Thoracic aorta (tissue), 2 donors: ENCODE data around the gene ZNF213. TPM values are rescaled to one million over a fixed set of nuclear protein-coding genes. Genes with fewer than 3 reads are reported as not detected.

Experiments
- ATAC-seq: fragments of 150-250 bp; one replicate; pipeline ENCODE4 v1.8.0; 2017; ENCODE audit warnings: low read depth; ENCODE audit not compliant: insufficient number of reproducible peaks, low FRiP score
- DNase-seq: peaks from one replicate; pipeline ENCODE4 v3.0.0-alpha.2; 2020; ENCODE audit warnings: low spot score
- H3K27ac ChIP-seq, 2 donors: fragments of 200-600 bp; sonication (generic); 1 replicate in 1 of 2; 2 replicates in 1 of 2; pipeline ENCODE4 v1.5.1; 2016; ENCODE audit warnings: mild to moderate bottlenecking in 2 of 2, moderate library complexity in 2 of 2
- H3K27me3 ChIP-seq: fragments of 200-600 bp; sonication (generic); replicated peaks from 2 replicates; pipeline ENCODE4 v1.6.0; 2016; ENCODE audit warnings: mild to moderate bottlenecking; ENCODE audit not compliant: insufficient read depth
- H3K36me3 ChIP-seq: fragments of 200-600 bp; sonication (generic); one replicate; pipeline ENCODE4 v1.5.1; 2016
- H3K4me1 ChIP-seq, 2 donors: fragments of 200-600 bp; sonication (generic); 1 replicate in 1 of 2; 2 replicates in 1 of 2; pipeline versions ENCODE4 v1.5.1 to v1.6.0; 2016; ENCODE audit warnings: low read depth in 2 of 2, mild to moderate bottlenecking in 1 of 2; ENCODE audit not compliant: control insufficient read depth in 1 of 2
- H3K4me3 ChIP-seq: fragments of 200-600 bp; sonication (generic); 2 replicates; pipeline ENCODE4 v1.5.1; 2016; ENCODE audit warnings: mild to moderate bottlenecking
- H3K9me3 ChIP-seq: fragments of 200-600 bp; sonication (generic); 2 replicates; pipeline ENCODE4 v1.5.1; 2016
- CTCF ChIP-seq: fragments of 200-600 bp; sonication (generic); IDR thresholded peaks from one replicate; pipeline ENCODE4 v1.5.1; 2019; ENCODE audit warnings: antibody characterized with exemption
- total RNA-seq, 2 donors: library from RNA; depleted of rRNA; stranded (reverse); fragments of >200 nt; gene quantifications; one replicate each; pipeline versions ENCODE4 v1.1.0 to v1.2.3, GENCODE V29; 2016

Gene ZNF213
- total RNA-seq, 2 donors from 2014 or later: 5.9 to 16.2 TPM

GRCh38 chr16:3106205-3106928, 28.5 kb upstream of the ZNF213 start:
- Histone ChIP-seq H3K27ac (peak overlapping the region in 1 of 2 donors; percentile 73), H3K9me3 (no peaks in the 10 kb centered on the region), H3K27me3 (no peaks in the 10 kb centered on the region), H3K4me1 (peaks cover 8 to 13% of the 10 kb centered on the region in 2 donors), H3K36me3 (no peaks in the 10 kb centered on the region), H3K4me3 (peak overlapping the region; percentile 88)
- peak; percentile 43 for DNase-seq
- no peak for TF ChIP-seq CTCF
- ATAC-seq: peak; percentile 79

DNA sequence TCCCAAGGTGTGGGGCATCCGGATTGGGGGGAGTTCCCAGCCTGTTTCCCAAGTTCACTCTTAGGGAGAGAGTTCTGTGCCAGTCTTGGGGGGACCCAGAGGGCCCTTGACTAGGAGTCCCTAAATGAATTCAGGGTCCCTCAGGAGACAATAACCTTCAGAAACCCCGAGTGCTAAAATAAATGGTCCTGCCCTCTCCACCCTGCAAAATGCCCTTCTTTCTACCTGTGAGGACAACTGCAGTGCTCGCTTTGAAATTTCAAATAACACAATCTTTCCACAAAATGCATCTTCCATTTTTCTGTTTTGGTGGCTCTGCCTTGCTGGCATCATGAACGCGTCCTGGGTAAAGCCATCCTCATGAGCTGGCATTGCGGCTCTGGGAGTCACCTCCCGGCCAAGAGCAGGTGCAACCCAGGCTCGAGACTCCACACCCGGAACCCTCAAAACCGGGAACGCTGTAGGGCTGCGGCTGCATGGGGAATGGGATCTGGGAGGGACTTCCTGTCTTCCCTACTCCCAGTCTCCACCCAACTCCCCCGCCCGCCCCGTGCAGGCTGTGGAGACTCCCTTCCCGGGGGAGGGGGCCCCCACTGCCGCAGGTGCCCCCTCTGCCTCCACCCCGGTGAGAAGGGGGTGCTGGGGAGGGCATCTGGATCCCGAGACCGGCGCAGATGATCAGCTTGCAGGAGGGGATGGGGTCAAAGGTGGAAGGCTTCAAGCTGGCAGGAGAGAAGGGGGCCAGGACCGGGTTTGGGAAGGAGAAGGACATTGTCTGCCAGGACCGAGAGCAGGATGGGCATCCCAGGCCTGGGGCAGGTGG, 22.6 kb upstream of the ZNF213 start, which contains the start of gene ZNF205:
Gene ZNF205, plus strand, starts transcription at position 529 of the 823 bp plus-strand sequence. CDS start 845 bp downstream, outside the sequence.
- ATAC-seq (peak; percentile 27), DNase-seq (no peak)
- no peak for TF ChIP-seq CTCF
- Histone ChIP-seq H3K4me1 (peaks cover 14 to 36% of the 10 kb centered on the region in 2 donors), H3K27ac (no peak within 1 kb of the TSS), H3K4me3 (peak within 1 kb of the TSS; percentile 74), H3K36me3 (peaks cover 13% of the 10 kb centered on the region), H3K27me3 (no peaks in the 10 kb centered on the region), H3K9me3 (no peaks in the 10 kb centered on the region)

DNA sequence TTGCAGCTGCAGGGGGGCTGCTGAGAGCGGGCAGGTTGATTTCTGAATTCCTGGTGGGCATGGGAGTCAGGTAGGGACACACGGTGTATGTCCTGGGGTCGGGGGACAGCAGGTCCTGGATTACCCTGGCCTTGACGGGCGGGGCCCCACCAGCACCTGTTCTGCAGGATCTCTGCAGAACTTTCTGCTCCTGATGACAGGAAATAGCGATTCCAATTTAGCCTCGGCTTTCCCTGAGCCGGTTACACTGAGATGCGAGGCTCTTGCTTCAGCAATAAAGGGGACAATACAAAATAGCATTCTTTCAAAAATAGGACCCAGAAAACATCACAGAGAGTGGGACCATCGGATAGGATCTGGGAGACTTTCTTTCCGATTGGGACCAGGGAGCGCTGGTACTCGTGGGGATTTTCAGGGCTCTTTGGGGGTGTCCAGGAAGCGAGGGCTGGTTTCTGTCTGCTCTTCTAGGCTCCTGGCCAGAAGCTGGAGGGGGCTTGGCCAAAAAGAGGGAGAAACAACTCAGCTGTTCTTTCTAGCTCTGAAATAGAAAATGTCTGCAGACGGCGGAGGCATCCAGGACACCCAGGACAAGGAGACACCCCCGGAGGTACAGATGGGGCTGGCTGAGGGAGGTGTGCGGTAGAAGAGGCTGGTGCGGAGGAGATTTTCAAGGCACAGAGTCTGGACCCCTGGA, 21.8 kb upstream of the ZNF213 start:
- Histone ChIP-seq H3K4me1 (peaks cover 11 to 33% of the 10 kb centered on the region in 2 donors), H3K36me3 (peaks cover 15% of the 10 kb centered on the region), H3K27ac (no peak overlapping the region), H3K9me3 (no peaks in the 10 kb centered on the region), H3K4me3 (peak overlapping the region; percentile 74), H3K27me3 (no peaks in the 10 kb centered on the region)
- TF ChIP-seq CTCF: no peak
- ATAC-seq: no peak
- no peak for DNase-seq

DNA sequence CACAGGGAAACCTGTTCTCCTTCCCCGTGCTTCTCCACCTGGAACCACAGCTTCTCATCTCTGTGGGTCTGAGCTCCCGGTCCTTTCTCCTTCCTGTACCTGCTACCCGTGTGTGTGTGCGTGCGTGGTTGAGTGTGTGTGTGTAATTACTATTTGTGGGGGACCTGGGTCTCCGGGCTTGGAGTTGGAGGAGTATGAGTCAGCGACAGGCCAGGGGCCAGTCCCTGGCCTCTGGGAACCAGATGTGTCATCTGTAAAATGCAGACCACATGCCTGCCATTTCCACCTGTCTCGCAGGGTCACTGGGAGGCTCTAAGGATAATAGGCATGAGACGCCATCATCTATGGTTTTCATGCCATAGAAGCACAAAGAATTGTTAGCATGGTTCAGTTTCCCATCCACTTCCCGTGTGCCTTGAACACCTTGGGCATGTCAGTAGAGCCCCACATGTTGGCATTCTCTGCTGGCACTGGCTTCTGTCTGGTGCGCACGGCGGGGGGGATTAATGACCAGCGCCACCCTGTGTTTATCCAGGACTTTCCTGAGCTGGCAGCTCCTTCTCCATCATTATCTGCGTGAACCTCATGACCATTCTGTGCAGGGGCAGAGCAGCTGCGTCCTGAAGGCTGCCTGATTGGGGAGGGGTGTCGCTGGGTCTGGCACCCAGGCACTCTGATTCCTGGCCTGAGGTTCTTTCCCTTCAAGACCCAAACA, 20.9 kb upstream of the ZNF213 start:
- peaks cover 20% of the 10 kb centered on the region for H3K36me3 ChIP-seq
- peak overlapping the region; percentile 74 for H3K4me3 ChIP-seq
- no peak overlapping the region for H3K27ac ChIP-seq

More for the DNA sequence above, 20.9 kb upstream of the ZNF213 start:
- peaks cover 11 to 33% of the 10 kb centered on the region in 2 donors for H3K4me1 ChIP-seq
- no peaks in the 10 kb centered on the region for H3K9me3 ChIP-seq
- no peak for DNase-seq
- no peak for TF ChIP-seq CTCF
- no peak for ATAC-seq
- H3K27me3 ChIP-seq: no peaks in the 10 kb centered on the region
